Stimulated activated CD4-positive, alpha-beta T cell treated with anti-CD3 and anti-CD28 coated beads, Interleukin-1b, Interleukin-23, amount 100 ng/mL, for 4 hours (primary cell): Measurements from ENCODE around the gene SHB.

ENCODE experiments used
- DNase-seq, 2 donors: peaks; one replicate each; pipeline ENCODE4 v3.0.0-alpha.2; 2020; ENCODE audit warnings: low read depth in 2 of 2

Gene SHB

DNA sequence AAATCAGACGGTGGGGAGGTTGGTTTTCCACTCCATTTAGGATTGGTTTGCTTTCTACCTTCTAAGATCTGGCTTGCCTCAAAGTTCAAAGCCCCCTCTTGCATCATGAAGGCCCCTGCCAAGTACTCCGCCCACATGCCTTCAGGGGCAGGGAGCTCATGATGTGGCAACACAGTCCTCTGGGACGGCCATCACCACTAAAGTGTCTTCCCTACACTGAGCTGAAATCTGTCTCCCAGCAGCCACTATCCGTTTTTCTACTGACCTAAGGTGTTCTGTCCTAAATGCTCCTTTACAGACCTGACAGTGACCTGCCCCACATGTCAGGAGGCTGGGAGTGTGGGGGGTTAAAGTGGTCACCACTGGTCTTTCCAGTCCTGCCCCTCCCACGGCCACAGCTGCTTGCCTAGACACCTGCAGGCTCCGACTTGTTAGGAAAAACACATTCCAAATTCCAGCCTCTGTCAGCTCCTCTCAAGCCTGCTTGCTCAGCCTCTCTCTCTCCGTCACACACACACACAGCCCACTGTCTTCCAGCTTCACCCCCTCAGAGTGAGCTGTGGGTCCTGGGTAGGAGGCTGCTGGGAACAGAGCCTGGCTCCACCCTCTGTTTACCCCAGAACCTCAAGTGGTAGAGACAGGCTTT lies 44.9 kb downstream of the SHB start:
- no peak for DNase-seq

DNA sequence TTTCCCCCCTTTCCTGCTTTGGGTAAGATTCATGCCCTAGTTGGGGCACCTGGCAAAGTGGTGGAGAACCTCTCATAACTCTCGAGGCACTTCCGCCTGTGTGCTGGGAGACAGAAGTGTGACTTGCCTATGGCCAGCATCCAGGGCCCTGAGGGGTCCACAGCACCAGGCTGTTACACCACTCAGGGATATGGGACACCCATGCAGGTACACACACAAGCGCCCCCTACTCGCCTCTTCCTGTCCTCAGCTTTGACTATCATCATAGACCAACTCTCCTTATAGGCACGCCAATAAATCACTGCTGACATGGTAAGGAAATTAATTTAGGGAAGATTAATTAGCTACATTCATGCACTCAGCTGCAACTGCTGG lies 45.4 kb downstream of the SHB start:
- DNase-seq = no peak

DNA sequence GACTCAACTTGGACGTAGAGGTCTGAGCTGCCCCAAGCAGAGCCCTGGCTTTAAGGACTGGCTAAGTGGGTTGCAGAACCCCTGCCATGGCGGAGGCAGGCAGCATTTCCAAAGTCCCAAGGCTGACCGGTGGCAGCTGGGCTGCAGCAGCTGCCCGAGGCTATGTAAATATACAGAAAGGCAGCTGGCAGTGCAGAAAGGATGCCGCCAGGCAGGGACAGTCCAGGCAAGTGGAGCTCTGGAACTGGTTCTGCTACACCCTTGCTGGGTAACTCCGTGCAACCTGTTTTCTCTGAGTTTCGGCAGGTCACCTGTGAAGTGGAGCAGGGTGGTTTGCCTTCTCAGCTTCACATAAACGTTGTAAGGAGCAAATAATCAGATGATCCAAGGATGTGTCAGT lies 46.0 kb downstream of the SHB start:
- no peak for DNase-seq

DNA sequence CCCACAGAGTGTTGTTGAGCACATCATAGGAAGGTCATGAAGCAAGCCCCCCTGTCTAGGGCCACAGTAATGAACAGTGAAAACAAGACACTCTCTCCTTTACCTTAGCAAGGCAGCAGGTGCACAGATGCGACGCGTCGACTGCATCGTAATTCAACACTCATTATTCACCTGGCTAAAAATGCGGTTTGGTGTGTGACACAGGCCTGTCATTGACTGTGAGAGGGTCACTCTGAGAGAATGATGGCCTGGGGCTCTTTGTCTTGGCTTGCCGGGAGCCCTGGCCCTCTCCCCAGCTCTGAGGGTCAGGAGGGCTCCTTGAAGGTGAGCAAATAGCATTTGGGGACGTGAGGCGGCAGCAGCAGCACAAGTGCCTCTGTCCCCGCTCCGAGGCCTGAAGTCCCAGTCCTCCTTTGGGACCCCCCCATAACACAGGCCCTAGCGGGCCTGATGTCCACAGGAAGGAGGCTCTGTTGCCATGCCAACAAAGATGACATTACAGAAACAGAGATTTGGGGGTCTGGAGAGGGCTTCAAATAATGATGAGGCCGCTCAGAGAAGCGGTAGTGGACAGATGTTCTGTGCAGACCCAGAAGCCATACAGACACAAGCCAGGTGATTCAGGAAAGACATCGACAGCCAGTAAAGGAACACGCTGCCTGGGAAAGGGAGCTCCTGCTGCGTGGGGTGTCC lies 46.7 kb downstream of the SHB start:
- no peak for DNase-seq

- no peak for DNase-seq
Observed at GRCh38 chr9:38020151-38021076, 48.6 kb downstream of the SHB start.

DNA sequence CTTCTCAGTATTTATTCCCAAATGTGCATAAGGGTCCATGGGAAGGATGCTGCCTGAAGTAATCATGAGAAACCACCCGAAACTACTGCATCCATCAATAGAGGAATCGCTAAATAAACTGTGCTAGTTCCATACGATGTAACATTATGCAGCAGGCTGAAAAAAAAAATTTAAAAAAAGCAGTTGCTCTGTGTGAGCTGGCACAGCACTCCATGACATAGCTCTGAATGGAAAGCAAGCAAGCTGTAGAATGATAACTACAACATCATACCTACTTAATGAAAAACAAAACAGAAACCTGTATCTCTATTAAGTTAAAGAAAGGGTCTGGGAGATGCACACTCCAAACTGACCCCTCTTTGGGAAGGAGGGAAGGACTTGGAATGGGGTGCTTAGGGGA lies 49.3 kb downstream of the SHB start:
- no peak for DNase-seq

DNA sequence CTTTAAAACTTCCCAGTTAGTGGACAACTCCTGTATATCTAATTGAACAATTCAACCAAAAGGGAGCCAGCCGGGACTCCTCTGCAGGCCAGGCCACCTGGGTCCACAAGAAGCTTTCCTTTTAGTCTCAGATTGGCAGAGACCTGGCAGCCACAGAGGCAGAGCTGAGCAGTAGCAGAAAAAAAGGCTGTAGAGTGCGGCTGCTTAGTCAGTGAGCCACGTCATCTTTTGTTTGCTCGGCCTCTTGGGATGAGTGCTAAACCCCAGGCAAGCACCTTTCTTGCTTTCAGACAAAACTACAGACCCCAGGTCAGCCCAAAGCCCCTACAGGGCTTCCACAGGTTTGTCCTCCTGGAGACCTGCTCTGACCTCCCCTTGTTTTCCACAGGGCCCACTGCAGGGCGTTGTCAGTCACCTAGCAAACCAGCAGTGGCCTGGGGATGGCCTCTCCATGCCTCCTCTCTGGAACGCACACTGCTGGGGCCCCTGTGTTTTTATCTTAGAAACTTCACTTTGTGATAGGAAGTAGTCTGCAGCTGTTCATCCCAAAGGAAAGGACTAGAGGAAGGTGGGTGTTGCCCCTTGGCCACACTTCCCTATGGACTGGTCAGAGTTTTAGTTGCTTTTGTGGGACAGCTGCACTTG lies 49.9 kb downstream of the SHB start:
- no peak for DNase-seq

DNA sequence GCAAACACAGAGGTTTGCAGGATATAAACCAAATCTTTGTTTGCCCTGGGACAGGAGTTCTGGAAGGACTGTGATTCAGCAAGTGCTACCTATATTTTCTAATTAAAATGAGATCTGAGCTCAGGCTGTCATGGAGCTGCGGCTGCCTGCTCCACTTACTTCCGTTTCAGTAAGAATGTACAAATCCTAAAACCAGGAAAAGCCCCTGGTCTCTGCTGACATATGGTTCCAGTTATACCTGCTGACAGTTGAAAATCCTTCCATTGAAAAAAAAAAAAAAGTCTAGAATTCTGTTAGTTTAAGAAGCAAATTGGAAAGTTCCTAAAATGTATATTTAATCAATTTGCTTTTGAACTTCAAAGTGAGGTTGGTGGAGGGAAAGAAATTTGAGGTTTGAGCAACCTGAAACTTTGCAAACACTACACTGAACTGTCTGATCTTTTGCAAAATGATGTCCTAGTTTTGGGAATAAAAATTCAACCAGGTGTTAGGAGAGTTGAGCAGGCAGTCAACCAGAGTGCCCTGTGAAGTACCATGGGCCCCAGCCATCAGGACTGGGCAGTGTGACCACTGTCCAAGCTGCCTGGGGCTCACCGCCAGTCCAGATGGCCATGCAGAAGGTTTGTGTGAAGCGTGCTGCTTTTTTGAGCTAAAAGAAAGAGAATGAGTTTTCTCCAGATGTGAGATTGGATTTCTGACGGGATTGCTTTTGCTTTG lies 50.6 kb downstream of the SHB start:
- no peak for DNase-seq

GRCh38 chr9:38017885-38018186 lies 51.2 kb downstream of the SHB start:
- no peak for DNase-seq

- no peak for DNase-seq
Observed at GRCh38 chr9:38017149-38017884, 51.7 kb downstream of the SHB start.

GRCh38 chr9:38016375-38017135 lies 52.5 kb downstream of the SHB start:
- DNase-seq = no peak

GRCh38 chr9:38015906-38016305 lies 53.1 kb downstream of the SHB start:
- no peak for DNase-seq

GRCh38 chr9:38015266-38015665 lies 53.8 kb downstream of the SHB start:
- no peak for DNase-seq

DNA sequence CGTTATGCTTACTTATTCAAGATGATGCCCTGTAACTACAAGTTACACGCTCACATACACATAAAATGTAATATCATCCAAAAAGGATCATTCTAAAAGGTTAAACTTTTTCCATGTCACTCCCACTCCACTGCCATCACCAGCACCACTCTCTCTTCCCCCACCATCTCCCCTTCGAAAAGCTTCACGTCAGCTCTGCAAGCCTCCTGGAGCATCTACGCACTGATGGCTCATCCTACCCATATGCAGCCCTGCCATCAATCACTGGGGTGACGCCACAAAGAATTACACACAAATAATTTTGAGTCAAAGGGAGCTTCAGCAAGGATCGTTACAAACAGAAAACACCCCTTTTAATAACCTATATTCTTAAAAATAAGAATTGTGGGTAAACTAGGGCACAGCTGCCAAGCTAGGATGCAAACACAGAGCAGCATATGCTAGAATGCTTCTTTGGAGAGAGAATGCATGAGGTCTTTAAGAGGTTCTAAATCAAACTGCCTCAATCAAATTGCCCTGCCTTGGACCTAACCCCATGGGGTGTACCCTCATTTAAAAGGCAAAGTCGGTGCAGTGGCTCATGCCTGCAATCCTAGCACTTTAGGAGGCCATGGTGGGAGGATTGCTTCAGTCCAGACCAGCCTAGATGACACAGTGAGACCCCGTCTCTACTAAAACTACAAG lies 56.1 kb downstream of the SHB start:
- no peak for DNase-seq

DNA sequence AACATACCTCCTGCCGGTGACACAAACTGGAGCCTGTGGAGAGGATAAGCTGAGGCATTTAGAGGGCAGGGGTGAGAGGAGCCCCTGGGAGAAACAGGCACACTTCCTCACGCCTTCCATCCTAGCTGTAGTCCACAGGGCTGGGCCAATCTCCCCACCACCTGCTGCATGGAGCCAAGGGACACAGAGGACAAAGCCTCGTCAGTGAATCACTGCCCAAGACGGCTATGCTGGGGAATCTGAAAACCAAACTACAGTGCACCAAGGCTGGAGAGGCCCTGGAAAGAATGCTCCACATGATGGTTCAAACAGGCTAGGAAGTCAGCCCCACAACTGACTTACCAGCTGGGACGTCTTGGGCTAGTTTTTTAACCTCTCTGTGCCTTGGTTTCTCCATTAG lies 57.0 kb downstream of the SHB start:
- DNase-seq = no peak

GRCh38 chr9:38010918-38011704 lies 57.9 kb downstream of the SHB start:
- DNase-seq = no peak

- DNase-seq = no peak
Observed at GRCh38 chr9:38009990-38010389, 59.0 kb downstream of the SHB start.

DNA sequence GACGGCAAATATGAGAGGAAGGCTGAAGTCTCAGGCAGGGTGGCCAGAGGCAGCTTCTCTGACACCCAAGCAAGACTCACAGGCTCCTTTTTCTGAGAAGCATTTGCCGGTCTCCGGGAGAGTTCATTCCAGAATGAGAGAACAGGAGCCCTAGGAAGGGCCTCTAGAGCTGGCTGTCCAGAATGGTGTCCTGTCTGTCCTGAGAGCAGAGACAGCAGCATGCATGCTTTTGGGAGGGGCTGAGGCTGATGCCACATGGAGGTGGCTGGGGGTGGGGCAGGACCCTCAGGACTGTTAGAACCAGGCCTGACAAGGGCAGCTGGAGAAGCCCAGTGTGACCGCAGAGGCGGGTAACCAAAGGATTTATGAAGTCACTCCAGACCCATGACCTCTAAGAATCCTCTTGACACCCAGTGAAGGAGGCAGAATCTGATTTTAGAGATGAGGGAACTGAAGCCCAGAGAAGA lies 60.0 kb downstream of the SHB start:
- DNase-seq = no peak
